Measurements from ENCODE around the gene CD52. TPM values are rescaled to one million over a fixed set of nuclear protein-coding genes. Genes with fewer than 3 reads are reported as not detected.

Gene CD52
- total and polyA plus RNA-seq, 2 donors (not counting 3 experiments of a cell fraction or from before 2014, with no cell fraction given): not detected

DNA sequence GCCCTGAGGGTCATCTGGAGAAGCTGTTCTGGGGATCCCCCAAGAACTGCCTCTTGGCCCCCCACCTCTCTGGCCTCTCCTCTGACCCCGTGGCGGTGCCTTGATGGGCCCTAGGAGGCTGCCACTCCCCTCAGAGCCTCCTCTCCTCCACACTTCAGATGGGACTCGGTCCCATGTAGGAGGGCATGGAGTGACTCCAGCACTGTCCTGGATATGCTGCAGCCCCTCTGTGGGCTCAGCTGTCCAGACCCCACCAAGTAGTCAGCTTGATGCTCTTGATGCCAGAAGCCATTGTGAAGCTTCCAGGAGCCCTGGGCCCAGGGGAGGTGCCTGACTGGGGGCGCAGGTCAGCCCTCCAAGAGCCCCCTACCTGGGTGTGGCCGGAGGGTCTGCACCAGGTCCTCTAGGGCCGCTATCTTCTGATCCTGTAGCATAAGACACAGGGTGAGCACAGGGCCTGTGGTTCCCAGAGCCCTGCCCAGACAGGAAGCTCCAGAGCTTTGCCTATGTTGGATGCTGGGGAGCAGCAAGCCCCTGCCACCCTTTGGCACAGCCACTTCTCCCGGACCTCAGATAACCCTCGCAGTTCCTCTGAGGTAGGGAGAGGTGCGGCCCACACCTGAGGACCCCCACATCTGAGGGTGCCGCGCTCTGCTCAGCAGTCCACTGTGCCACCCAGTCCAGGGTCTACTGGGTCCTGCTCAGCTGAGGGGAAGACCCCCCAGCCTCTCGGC is 20.5 kb upstream of the CD52 start:
- Histone ChIP-seq H4K20me1 (replicated peaks; ENCODE audit: control insufficient read depth, extremely low read depth, insufficient read depth, low read length) (no peaks in the 10 kb centered on the region), H3K4me3 (replicated peaks in 1 of 3; ENCODE audit: insufficient read depth in 1 of 3, low read depth in 1 of 3, low read length in 3 of 3) (no peak overlapping the region), H3K9ac (replicated peaks; ENCODE audit: extremely low read depth, insufficient read depth, low read length) (no peak overlapping the region), H3K27me3 (ENCODE audit: control insufficient read depth in 2 of 2, insufficient read depth in 2 of 2, low read length in 2 of 2) (no peaks in the 10 kb centered on the region), H3K36me3 (ENCODE audit: control insufficient read depth in 2 of 2, extremely low read depth in 1 of 2, insufficient read depth in 2 of 2, low read length in 2 of 2) (no peaks in the 10 kb centered on the region), H3K4me1 (ENCODE audit: control insufficient read depth, extremely low read depth, insufficient read depth, low read length) (peaks cover 4% of the 10 kb centered on the region), H2AFZ (ENCODE audit: low read depth, low read length) (no peak overlapping the region), H3K27ac (ENCODE audit: insufficient read depth, low read depth, low read length) (no peak overlapping the region), H3K79me2 (ENCODE audit: control insufficient read depth, insufficient read depth, low read length) (no peaks in the 10 kb centered on the region), H3K9me3 (replicated peaks; ENCODE audit: control insufficient read depth, insufficient read depth, low read length) (no peaks in the 10 kb centered on the region), H3K9me1 (replicated peaks; ENCODE audit: control insufficient read depth, extremely low read depth, insufficient read depth, low read length) (no peaks in the 10 kb centered on the region), H3K4me2 (ENCODE audit: insufficient read depth, low read length) (no peak overlapping the region)
- FAIRE-seq (no peak), DNase-seq (ENCODE audit: low read depth, low spot score) (no peak)
- intact Hi-C loops (cut with micrococcal nuclease): no loop called here
- ChIA-PET CTCF (interaction anchor here (1.1 kb wide), 1 partner anchor 68 kb away, joined by 3 read pairs; no protein-coding TSS in a partner anchor), POLR2A (no interaction called here)
- TF ChIP-seq POLR2A (IDR thresholded peaks at IDR 0.05; ENCODE audit: low read depth, low read length) (no peak), FOS (IDR thresholded peaks at IDR 0.05; ENCODE audit: borderline replicate concordance, insufficient read depth, low read length) (no peak), MYC (IDR thresholded peaks at IDR 0.05; ENCODE audit: low read depth, low read length) (no peak), EZH2 (IDR thresholded peaks at IDR 0.05; ENCODE audit: borderline replicate concordance, low read depth, low read length, severe bottlenecking) (no peak), JUN (IDR thresholded peaks at IDR 0.05; ENCODE audit: borderline replicate concordance, insufficient read depth, insufficient read length, low read depth) (no peak), POLR2AphosphoS5 (IDR thresholded peaks at IDR 0.05; ENCODE audit: insufficient read depth, low read depth, low read length) (no peak), GATA2 (IDR thresholded peaks at IDR 0.05; ENCODE audit: insufficient read depth, insufficient read length, low read depth, low read length) (no peak)
- TF ChIP-seq, protein P1, sequence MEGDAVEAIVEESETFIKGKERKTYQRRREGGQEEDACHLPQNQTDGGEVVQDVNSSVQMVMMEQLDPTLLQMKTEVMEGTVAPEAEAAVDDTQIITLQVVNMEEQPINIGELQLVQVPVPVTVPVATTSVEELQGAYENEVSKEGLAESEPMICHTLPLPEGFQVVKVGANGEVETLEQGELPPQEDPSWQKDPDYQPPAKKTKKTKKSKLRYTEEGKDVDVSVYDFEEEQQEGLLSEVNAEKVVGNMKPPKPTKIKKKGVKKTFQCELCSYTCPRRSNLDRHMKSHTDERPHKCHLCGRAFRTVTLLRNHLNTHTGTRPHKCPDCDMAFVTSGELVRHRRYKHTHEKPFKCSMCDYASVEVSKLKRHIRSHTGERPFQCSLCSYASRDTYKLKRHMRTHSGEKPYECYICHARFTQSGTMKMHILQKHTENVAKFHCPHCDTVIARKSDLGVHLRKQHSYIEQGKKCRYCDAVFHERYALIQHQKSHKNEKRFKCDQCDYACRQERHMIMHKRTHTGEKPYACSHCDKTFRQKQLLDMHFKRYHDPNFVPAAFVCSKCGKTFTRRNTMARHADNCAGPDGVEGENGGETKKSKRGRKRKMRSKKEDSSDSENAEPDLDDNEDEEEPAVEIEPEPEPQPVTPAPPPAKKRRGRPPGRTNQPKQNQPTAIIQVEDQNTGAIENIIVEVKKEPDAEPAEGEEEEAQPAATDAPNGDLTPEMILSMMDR (IDR thresholded peaks at IDR 0.05; ENCODE audit: extremely low read depth in 1 of 2, insufficient read depth in 1 of 2, low read depth in 1 of 2, low read length in 2 of 2): no peak
- TF ChIP-seq, protein P2, sequence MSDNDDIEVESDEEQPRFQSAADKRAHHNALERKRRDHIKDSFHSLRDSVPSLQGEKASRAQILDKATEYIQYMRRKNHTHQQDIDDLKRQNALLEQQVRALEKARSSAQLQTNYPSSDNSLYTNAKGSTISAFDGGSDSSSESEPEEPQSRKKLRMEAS (IDR thresholded peaks at IDR 0.05; ENCODE audit: insufficient read depth, insufficient read length): no peak
- dilution Hi-C loops (cut with MboI; ENCODE audit: extremely low pct_ligation_motif_present, low sequenced_read_pairs): no loop called here
- BruUV-seq (replicated peaks): no TSS peak
